ENCODE measurements around the gene NPHP4. TPM values are rescaled to one million over a fixed set of nuclear protein-coding genes. Genes with fewer than 3 reads are reported as not detected.

NPHP4 gene
- total RNA-seq, 1 donor, result 2.7 TPM

DNA sequence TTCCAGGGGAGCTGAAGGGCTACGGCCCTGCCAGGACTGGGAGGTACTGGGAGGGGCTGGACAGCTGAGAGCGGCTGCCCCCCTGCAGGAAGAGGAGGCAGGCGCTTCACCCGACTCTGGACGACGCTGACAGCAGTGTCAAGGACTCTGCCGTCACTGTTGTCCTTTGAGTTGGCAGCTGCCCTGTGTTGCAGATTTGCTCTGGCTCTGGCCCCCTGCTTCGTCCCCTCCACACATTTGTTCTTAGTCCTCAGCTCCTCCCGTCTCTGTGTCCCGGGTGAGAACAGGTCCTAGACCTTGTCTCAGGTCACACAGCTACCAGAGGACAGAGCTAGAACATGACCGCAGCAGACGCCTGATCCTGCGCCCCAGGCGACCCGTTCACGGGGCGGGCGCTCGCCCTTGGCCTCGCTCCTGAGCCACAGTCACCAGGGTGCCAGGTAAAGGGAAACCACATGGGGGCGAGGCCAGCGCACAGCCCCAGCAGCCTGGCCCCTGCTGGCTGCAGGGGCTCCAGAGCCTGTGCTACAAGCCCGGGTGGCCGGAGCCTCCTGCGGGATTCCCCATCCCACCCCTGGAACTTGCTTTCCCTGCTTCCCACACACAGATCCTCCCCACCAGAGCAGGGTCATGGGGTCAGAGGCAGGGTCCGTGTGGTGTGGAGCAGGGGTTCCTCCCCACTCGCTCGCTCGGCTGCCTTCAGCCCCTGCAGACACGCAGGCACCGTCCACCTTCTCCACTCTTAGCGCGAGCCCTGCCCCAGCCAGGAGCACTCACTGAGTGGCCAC, 10.7 kb upstream of the NPHP4 start:
- H3K4me1 ChIP-seq (ENCODE audit: insufficient read depth, low read length), result no peaks in the 10 kb centered on the region
- H3K9me3 ChIP-seq (ENCODE audit: low read depth, low read length), result no peaks in the 10 kb centered on the region
- no peaks in the 10 kb centered on the region for H3K27me3 ChIP-seq (ENCODE audit: insufficient read depth, low read length)
- no peak overlapping the region for H3K4me3 ChIP-seq (ENCODE audit: low read length)

DNA sequence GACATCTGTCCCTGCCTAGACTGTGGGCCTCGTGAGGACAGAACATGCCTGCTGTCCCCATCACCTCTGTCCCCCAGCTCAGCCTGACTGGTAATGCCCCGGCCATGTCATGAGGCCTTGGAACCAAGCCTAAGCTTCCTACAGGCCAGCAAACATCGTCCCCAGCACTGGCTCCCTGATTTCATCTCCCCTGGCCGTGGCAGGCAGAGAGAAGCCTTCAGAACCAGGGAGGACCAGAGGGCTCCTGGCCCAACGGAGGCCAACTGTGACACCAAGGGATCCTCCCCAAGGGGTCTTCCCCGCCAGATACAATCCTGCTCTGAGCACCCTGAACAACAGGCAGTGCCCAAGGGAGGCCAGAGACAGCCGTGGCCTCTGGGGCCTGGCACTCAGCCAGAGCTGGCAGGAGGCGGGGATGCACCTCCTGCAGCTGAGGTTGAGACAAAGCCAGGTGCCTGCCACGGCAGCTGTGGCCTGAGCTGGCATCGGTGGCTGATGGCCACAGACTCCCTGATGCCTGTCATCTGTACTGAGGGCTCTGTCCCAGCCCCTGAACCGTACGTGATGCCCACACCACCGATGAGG, 9.9 kb upstream of the NPHP4 start:
- no peaks in the 10 kb centered on the region for H3K9me3 ChIP-seq (ENCODE audit: low read depth, low read length)

DNA sequence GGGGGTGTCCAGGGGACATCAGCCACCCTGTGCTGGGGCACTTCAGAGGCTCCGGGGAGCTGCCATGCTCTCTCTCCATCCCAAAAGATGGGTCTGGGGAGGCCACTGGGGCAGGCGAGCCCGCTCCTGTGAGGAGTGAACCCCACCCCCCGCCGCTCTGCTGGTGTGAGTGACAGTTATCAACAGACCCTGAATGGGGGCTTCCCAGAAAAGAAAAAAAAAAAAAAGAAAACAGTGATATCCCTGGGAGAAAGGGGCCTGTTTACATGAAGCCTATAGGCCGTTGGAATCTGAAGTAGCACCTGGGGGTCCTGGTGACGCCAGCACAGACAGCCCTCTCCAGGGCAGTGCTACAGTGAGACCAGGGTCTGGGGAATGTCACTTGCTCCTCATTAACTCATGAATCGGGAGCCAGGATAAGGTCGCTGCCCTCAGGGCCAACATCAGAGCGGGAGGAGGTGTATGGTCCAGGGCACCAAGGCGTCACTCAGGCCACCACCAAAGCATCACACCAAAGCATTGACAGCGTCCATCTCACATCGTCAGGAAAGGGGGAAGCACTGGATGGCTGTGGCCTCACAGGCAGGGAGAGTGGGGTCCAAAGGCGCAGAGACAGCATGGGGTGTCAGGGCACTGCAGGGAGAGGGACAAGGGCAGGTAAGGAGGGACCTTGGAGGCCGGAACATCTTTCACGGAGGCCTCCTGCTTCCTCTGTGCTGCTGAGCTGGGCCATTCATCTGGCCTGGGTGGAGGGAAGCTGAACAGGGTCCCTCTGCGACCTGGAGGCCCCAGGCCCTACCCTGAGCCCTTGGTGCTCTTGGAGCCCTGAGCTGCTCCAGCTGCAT, 8.4 kb upstream of the NPHP4 start:
- Histone ChIP-seq H3K9me3 (ENCODE audit: low read depth, low read length) (no peaks in the 10 kb centered on the region), H3K4me3 (ENCODE audit: low read length) (no peak overlapping the region), H3K27me3 (ENCODE audit: insufficient read depth, low read length) (no peaks in the 10 kb centered on the region), H3K4me1 (ENCODE audit: insufficient read depth, low read length) (peaks cover 1% of the 10 kb centered on the region)

More for the DNA sequence above, 9.9 kb upstream of the NPHP4 start:
- H3K27me3 ChIP-seq (ENCODE audit: insufficient read depth, low read length), result no peaks in the 10 kb centered on the region
- no peak overlapping the region for H3K4me3 ChIP-seq (ENCODE audit: low read length)
- H3K4me1 ChIP-seq (ENCODE audit: insufficient read depth, low read length), result no peaks in the 10 kb centered on the region

DNA sequence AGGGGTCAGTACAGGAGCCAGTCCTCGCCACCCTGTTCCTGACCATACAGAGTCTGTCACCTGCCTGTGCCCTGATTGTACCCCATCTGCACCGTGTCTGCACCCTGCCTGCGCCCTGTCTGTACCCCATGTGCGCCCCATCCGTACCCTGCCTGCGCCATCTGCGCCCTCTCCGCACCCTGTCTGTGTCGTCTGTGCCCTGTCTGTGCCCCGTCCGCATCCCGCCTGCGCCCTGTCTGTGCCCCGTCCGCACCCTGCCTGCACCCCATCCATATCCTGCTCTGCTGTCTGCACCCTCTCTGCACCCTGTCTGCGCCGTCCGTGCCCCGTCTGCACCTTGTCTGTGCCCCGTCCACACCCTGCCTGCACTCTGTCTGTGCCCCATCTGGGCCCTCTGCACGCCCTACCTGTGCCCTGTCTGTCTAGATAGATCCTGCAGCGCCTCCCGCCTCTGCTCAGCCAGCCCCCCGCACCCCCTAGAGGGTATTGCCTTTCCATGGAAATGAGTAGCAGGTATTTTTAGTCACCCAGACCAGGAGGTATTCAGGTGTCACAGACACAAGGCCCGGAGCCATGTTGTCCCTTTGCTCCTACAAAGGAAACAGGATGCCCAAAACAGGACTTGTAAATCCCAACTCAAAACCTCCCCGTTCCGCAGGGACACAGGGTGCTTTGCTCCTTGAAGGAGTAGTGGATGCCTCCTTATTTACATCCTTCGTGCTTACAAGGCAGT, 7.7 kb upstream of the NPHP4 start:
- Histone ChIP-seq H3K9me3 (ENCODE audit: low read depth, low read length) (no peaks in the 10 kb centered on the region), H3K27me3 (ENCODE audit: insufficient read depth, low read length) (no peaks in the 10 kb centered on the region), H3K4me3 (ENCODE audit: low read length) (no peak overlapping the region), H3K4me1 (ENCODE audit: insufficient read depth, low read length) (peaks cover 9% of the 10 kb centered on the region)

DNA sequence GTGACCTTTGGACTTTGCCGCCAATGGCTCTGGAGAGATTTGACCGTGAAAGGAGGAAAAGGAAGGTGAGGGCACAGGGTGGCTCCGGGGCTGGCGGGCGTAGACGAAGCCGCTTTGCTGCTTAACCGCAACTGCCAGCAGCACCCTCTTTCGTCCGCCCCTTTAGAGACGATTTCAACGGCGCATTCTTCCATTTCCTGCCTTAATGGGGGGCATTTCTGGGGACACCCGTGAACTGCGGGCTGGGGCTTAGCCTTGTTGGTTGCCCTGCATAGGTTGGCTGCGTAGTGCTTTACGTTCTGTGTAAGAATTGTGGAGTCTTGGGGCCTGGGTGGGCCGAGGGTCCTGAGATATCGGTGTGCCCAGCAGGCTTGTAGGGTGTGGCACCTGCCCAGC, 6.7 kb upstream of the NPHP4 start:
- H3K4me3 ChIP-seq (ENCODE audit: low read length), result no peak overlapping the region
- H3K4me1 ChIP-seq (ENCODE audit: insufficient read depth, low read length), result peaks cover 19% of the 10 kb centered on the region
- H3K27me3 ChIP-seq (ENCODE audit: insufficient read depth, low read length), result no peaks in the 10 kb centered on the region
- H3K9me3 ChIP-seq (ENCODE audit: low read depth, low read length), result no peaks in the 10 kb centered on the region

DNA sequence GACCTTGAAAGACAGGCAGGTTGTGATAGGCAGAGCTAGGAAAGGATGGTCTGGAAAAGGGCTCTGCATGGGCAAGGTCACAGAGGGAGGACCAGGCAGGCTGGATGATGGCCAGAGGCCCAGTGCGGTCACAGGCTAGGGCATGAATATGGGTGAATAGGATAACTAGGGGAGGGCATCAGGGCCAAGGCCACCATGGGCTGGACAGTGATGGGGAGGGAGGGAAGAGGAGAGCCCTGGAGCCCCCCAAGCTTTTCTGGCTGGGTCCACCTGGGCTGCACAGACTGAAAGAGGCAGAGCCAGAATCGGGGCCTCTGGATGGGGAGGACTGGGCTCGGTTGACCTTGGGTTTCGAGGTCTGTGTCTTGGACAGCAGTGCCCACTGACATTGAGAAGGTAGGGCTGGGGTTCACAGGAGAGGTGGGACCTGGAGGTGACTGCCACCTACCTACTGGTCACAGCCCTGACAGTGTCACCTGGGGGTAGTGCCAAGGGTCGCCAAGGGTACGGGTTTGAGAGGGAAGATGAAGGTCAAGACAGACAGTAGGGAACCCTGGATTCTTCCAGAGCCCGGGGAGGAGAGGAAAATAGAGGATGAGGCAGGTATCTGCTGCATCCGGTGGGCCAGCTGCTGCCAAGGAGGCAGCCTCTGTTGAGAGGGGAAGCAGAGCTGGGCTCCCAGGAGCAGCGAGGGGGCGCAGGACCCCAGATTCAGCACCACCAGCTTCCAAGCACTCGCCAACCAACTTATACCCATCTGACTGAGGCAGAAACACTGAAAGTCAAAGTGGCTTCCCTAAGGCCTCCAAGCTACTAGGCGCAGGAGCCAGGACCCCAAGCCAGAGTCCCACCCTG, 6.1 kb upstream of the NPHP4 start:
- Histone ChIP-seq H3K4me1 (ENCODE audit: insufficient read depth, low read length) (peaks cover 25% of the 10 kb centered on the region), H3K9me3 (ENCODE audit: low read depth, low read length) (no peaks in the 10 kb centered on the region), H3K4me3 (ENCODE audit: low read length) (no peak overlapping the region), H3K27me3 (ENCODE audit: insufficient read depth, low read length) (no peaks in the 10 kb centered on the region)

DNA sequence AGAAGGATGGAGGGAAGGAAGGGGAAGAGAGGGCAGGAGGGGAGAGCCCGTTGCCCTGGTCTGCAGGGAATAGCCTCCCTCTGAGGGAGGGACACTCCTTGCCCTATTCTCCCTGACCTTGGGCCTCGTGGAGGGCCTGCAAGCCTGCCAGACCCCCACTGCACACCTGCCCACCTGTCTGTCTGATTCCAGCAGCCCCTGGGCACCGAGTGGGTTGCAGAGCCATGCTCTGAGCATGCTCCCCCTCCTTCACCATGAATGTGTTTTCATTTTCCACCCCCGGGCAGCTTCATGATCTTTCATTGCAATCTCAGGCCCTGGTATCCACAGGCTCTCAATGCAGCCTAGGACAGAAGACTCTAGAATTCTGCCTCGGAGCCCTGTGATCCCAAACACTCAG, 5.1 kb upstream of the NPHP4 start:
- Histone ChIP-seq H3K4me1 (ENCODE audit: insufficient read depth, low read length) (peaks cover 26% of the 10 kb centered on the region), H3K27me3 (ENCODE audit: insufficient read depth, low read length) (no peaks in the 10 kb centered on the region), H3K4me3 (ENCODE audit: low read length) (no peak overlapping the region), H3K9me3 (ENCODE audit: low read depth, low read length) (no peaks in the 10 kb centered on the region)

DNA sequence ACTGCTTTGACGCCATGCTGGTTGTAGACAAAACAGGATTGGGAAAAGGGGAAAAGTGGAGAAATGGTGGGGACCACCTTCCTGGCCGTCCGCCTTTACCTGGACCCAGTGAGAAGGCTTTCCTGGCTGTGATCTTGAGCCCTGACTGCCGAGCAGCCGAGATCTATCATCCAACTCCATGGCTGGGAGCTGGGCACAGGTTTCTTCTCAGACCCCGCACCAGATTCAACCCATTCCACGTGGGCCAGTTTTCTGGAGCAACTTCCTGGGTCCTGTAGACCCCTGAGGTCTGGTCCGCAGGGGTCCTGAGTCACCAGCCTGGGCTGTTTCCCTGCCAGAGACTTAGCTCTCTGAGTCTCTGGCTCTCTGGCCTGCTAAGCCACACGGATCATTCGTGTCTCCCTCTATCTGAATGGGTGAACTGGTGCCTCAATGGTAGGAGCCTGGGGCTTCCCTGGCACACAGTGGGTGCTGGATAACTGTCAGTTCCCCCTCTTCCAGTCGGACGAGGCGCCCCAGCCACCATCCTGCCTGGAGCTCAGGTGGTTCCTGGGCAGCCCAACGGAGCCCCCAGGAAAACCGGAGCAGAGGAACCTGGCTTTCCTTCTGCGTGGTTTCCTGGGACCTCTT, 4.5 kb upstream of the NPHP4 start:
- Histone ChIP-seq H3K4me3 (ENCODE audit: low read length) (no peak overlapping the region), H3K4me1 (ENCODE audit: insufficient read depth, low read length) (peaks cover 26% of the 10 kb centered on the region), H3K27me3 (ENCODE audit: insufficient read depth, low read length) (no peaks in the 10 kb centered on the region), H3K9me3 (ENCODE audit: low read depth, low read length) (no peaks in the 10 kb centered on the region)

DNA sequence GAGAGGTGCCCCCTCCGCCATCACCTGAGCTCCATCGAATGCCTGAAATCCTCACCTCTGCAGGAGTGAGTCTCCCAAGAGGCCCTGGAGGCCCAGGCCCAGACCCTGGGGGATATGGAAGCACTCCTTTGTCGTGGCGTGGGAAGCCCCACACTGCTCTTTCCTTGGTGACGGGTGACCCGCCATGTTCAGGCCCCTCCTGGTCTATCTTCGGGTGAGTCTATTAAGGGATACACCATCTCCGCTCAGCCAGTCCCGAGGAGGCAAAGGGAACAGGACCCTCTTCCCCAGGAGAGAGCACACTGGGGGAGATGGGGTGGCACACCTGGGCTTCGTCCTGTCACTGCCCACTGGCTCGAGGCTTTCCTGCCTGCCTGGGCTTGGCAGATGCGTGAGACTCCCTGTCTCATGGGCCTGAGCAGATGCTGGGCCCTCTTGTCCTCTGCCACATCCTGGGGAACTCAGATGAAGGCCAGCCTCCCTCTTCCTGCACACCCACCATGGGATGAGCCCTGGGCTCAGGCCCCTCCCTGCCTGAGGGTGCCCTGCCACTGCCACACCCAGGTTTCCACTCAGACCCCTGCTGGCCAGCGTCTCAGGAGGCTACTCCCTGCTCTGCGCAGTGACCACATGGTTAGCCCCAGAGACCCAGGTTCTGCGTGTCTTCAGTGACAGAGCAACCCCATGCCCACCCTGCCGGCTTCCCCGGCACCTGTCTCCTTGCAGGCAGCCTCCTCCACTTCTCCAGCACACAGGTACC, 3.8 kb upstream of the NPHP4 start:
- H3K9me3 ChIP-seq (ENCODE audit: low read depth, low read length), result no peaks in the 10 kb centered on the region
- peaks cover 30% of the 10 kb centered on the region for H3K4me1 ChIP-seq (ENCODE audit: insufficient read depth, low read length)
- no peak overlapping the region for H3K4me3 ChIP-seq (ENCODE audit: low read length)
- no peaks in the 10 kb centered on the region for H3K27me3 ChIP-seq (ENCODE audit: insufficient read depth, low read length)

DNA sequence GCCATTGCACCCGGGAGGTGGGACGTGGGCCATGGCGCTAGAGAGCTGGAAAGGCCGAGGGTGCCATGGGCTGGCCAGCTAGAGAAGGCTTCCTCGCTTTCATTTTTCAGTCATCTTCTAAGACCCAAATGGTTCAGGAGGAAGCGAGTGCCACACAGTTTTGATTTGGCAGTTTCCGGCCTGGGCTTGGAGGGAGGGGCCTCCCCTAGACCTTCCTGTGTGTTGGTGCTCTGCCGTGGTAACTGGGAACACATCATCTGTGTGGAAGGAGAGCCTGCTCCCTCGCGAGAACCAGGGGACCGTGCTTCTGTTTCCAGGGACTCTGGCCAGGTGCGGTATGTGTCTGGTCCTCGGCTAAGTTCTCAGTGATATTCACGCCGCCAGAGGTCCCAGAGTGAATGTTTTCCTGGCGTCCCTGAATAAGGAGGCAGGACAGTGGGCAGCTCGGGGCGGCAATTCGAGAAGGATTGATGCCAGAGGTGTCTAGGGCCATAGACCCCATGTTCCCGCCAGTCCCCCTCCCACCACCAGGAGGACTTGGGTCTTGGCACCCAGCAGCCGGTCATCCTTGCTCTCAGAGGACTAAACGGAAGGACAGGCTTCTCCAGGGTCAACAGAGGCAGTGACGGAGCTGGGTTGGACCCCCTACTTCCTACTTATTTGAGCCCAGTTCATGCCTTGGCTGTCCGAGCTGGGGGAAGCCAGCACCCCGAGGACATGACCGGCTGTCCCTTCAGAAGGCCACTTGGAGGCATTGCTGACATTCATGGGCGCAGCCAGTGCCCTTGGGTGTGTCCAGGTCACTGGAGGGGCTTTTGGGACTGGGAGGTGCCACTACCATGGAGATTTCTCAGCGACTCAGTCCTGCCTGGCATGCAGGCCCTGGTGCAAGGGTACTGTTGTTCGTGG, 2.7 kb upstream of the NPHP4 start:
- Histone ChIP-seq H3K9me3 (ENCODE audit: low read depth, low read length) (no peaks in the 10 kb centered on the region), H3K4me1 (ENCODE audit: insufficient read depth, low read length) (peaks cover 35% of the 10 kb centered on the region), H3K4me3 (ENCODE audit: low read length) (peak overlapping the region; percentile 70), H3K27me3 (ENCODE audit: insufficient read depth, low read length) (no peaks in the 10 kb centered on the region)

DNA sequence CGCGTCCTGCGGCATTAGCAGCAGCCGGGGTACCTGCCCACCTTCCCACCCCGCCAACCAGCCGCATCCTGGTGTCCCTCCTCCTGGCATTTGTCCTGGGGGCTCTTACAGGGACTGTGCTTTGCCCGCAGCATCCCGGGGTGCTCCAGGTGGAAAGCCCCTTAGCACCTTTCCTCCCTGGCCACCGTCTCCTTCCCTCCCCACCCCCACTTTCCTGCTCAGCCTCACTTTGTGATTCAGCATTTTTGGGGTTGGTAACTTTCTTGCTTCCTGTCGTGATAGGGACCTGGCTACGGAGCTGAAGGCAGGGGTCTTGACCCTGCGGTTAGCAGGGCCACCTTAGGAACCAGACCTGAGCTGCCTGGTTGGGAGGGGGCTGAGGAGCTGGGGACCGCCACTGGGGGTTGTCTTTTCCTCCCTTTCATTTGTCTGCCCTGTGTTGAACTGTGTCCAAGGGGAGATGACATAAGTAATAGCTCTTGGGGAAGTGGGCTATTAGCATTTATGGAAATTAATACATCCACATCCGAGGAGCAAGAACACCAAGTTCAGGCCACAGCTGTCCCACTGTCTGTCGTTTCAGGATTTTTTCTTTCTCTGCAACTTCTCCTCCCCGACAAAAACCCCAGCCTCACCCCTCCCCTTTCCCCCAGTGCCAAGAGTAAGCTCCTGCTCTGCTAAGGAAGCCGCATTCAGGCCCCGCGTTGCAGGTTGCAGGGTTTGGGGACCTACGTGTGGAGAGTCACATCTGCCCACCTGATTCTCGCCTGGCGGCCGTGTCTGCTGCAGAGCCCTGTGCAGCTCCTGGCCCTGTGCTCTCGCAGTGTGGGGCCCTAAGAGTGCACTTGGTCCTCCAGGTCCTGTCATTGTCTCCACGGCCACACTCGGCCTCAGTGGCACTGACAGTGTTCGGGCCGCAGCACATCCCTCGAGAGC, 1.6 kb upstream of the NPHP4 start:
- Histone ChIP-seq H3K27me3 (ENCODE audit: insufficient read depth, low read length) (no peaks in the 10 kb centered on the region), H3K4me1 (ENCODE audit: insufficient read depth, low read length) (peaks cover 35% of the 10 kb centered on the region), H3K9me3 (ENCODE audit: low read depth, low read length) (no peaks in the 10 kb centered on the region), H3K4me3 (ENCODE audit: low read length) (peak overlapping the region; percentile 70)
